Neural crest cell (in vitro differentiated cells): ENCODE data around the gene ELOB. TPM values are rescaled to one million over a fixed set of nuclear protein-coding genes. Genes with fewer than 3 reads are reported as not detected.

Experiments
- DNase-seq: peaks from one replicate; pipeline ENCODE4 v3.0.0; 2021; ENCODE audit warnings: low read depth, mixed read lengths, low spot score
- H3K27ac Mint-ChIP-seq: one replicate; pipeline ENCODE4 v1.8.0; 2021; ENCODE audit warnings: mild to moderate bottlenecking, mixed read lengths; ENCODE audit not compliant: unreplicated experiment
- H3K27me3 Mint-ChIP-seq: 2 replicates; pipeline ENCODE4 v1.8.0; 2021; ENCODE audit warnings: low read depth, mild to moderate bottlenecking, mixed read lengths
- H3K36me3 Mint-ChIP-seq: 2 replicates; pipeline ENCODE4 v1.8.0; 2021; ENCODE audit warnings: low read depth, mild to moderate bottlenecking, mixed read lengths
- H3K4me1 Mint-ChIP-seq: 2 replicates; pipeline ENCODE4 v1.8.0; 2021; ENCODE audit warnings: mixed read lengths
- H3K4me3 Mint-ChIP-seq: one replicate; pipeline ENCODE4 v1.8.0; 2021; ENCODE audit warnings: mild to moderate bottlenecking, mixed read lengths
- H3K9me3 Mint-ChIP-seq: 2 replicates; pipeline ENCODE4 v1.8.0; 2021; ENCODE audit warnings: mixed read lengths
- total RNA-seq: library from RNA; stranded (reverse); gene quantifications from 2 replicates; pipeline ENCODE4 v1.2.1, GENCODE V29; 2021
- TF ChIP-seq, protein P1 (sequence below): fragments of 200-600 bp; sonication (generic); conservative IDR thresholded peaks from 2 replicates; pipeline ENCODE4 v1.5.0; 2021; ENCODE audit warnings: antibody characterized with exemption, mild to moderate bottlenecking

ELOB gene
- total RNA-seq, 1 donor from 2014 or later = 261 TPM

DNA sequence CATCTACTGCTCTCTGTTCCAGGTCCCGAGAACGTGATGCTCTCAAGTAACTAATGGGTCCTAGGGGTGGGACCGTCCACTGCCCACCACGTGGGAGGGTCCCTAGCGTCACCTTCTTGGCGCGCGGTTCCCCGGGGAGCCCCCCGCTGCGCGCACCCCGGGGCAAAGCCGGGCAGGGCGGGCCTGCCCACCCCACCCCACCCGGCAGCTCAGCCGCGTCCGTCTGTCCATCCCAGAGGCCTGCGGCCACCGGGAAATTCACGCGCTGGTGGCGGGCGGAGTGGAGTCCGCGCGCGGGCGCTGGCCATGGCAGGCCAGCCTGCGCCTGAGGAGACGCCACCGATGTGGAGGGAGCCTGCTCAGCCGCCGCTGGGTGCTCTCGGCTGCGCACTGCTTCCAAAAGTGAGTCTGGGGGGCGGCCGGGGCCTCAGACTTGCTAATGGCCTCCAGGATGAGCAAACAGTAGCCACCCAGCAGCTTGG lies 21.7 kb upstream of the ELOB start:
- DNase-seq = no peak
- TF ChIP-seq, protein P1, sequence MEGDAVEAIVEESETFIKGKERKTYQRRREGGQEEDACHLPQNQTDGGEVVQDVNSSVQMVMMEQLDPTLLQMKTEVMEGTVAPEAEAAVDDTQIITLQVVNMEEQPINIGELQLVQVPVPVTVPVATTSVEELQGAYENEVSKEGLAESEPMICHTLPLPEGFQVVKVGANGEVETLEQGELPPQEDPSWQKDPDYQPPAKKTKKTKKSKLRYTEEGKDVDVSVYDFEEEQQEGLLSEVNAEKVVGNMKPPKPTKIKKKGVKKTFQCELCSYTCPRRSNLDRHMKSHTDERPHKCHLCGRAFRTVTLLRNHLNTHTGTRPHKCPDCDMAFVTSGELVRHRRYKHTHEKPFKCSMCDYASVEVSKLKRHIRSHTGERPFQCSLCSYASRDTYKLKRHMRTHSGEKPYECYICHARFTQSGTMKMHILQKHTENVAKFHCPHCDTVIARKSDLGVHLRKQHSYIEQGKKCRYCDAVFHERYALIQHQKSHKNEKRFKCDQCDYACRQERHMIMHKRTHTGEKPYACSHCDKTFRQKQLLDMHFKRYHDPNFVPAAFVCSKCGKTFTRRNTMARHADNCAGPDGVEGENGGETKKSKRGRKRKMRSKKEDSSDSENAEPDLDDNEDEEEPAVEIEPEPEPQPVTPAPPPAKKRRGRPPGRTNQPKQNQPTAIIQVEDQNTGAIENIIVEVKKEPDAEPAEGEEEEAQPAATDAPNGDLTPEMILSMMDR = no peak
- no peak overlapping the region for H3K4me3 Mint-ChIP-seq
- H3K4me1 Mint-ChIP-seq = no peaks in the 10 kb centered on the region
- H3K27ac Mint-ChIP-seq = no peak overlapping the region
- H3K36me3 Mint-ChIP-seq = no peaks in the 10 kb centered on the region
- H3K9me3 Mint-ChIP-seq = peaks cover 6% of the 10 kb centered on the region
- H3K27me3 Mint-ChIP-seq = peaks cover 26% of the 10 kb centered on the region

DNA sequence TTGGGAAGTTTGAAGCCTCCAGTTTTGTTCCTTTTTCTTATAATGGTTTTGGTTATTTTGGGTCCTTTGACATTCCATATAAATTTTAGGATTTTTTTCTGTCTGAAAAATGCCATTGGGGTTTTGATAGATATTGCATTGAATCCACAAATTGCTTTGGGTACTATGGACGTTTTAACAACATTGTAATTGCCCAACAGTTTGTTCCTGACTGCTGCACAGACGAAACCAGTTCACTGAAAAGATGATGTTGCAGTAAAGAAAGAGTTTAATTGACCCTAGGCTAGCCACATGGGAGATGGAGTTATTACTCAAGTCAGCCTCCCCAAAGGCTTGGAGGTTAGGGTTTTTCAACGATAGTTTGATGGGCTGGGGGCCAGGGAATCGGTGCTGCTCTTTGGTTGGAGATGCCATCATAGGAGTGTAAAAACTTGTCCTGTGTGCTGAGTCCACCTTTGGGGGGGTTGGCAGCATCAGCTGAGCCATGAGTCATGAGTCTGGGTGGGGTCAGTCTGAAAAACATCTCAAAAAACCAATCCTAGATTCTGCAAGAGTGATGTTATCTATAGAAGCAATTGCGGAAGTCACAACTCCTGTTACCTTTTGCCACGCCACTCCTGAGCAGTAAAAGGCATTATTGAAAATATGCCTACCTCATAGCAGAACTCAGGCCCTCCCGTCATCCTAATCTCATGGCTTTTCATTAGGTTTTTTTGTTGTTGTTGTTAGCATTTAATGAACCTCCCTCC lies 18.5 kb upstream of the ELOB start:
- Mint-ChIP-seq H3K36me3 (no peaks in the 10 kb centered on the region), H3K27ac (no peak overlapping the region), H3K4me3 (no peak overlapping the region), H3K4me1 (no peaks in the 10 kb centered on the region), H3K27me3 (peaks cover 48% of the 10 kb centered on the region), H3K9me3 (no peaks in the 10 kb centered on the region)
- DNase-seq = no peak
- TF ChIP-seq, protein P1 = no peak

DNA sequence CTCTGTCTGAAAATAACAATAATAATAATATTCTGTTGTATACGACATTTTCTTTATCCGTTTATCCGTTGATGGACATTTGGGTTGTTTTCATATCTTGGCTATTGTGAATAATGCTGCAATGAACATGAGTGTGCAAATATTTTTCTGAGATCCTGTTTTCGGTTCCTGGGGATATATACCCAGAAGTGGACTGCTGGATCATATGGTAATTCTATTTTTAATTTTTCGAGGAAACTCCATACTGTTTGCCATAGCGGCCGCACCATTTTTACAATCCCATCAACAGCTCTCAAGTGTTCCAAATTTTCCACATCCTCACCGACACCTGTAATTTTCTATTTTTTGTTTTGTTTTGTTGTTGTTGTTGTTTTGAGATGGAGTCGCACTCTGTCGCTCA lies 15.9 kb upstream of the ELOB start:
- no peak for DNase-seq
- no peaks in the 10 kb centered on the region for H3K9me3 Mint-ChIP-seq
- no peaks in the 10 kb centered on the region for H3K36me3 Mint-ChIP-seq
- H3K4me3 Mint-ChIP-seq = no peak overlapping the region
- peaks cover 58% of the 10 kb centered on the region for H3K27me3 Mint-ChIP-seq
- H3K27ac Mint-ChIP-seq = no peak overlapping the region
- no peaks in the 10 kb centered on the region for H3K4me1 Mint-ChIP-seq
- TF ChIP-seq, protein P1 = no peak

DNA sequence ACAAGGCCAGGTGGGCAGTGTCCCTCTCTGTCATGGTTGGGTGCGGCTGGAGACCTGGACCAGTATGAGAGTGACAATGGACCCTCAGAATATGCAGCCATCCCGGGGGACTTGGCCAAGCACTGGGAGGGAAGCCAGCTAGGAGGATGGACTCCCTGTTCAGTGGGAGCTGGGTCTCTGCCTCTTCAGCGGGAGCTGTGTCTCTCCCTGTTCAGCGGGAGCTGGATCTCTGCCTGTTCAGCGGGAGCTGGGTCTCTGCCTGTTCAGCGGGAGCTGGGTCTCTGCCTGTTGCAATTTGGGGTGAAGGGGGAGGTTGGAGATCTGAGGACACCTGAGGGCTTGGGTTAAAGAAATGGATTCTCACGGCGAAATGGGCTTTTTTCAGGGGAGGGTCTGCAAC lies 14.1 kb upstream of the ELOB start:
- DNase-seq = no peak

DNA sequence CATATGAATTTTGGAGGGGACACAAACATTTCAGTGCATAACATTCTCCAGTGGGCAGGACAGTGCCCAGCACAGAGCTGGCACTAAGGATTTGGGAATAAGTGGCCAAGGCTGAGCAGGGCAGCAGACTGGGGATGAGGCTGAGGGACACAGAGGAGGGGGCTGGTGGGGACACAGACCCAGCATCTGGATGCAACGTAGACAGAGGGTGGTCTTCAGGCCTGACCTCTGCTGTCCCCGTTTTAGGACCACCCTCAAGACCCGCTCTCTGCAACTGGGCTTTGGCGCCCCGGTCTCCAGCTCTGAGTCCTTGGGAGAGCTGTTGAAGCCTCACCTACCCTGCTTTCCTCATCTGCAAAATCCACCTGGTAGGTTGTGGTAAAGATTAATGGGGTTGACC lies 13.6 kb upstream of the ELOB start:
- no peak overlapping the region for H3K27ac Mint-ChIP-seq
- TF ChIP-seq, protein P1 = no peak
- H3K4me3 Mint-ChIP-seq = no peak overlapping the region
- no peaks in the 10 kb centered on the region for H3K9me3 Mint-ChIP-seq
- peaks cover 47% of the 10 kb centered on the region for H3K27me3 Mint-ChIP-seq
- no peak for DNase-seq
- H3K36me3 Mint-ChIP-seq = no peaks in the 10 kb centered on the region
- peaks cover 4% of the 10 kb centered on the region for H3K4me1 Mint-ChIP-seq

More for the DNA sequence above, 14.1 kb upstream of the ELOB start:
- Mint-ChIP-seq H3K4me3 (no peak overlapping the region), H3K27me3 (peaks cover 52% of the 10 kb centered on the region), H3K9me3 (no peaks in the 10 kb centered on the region), H3K4me1 (peaks cover 4% of the 10 kb centered on the region), H3K36me3 (no peaks in the 10 kb centered on the region), H3K27ac (no peak overlapping the region)
- TF ChIP-seq, protein P1 = no peak
